ENCODE results near the gene FXYD7. TPM values are rescaled to one million over a fixed set of nuclear protein-coding genes. Genes with fewer than 3 reads are reported as not detected.

Gene FXYD7
- total RNA-seq, result not detected in 2 replicates

GRCh38 chr19:35143231-35143715, at the start of gene FXYD7:
Gene FXYD7, plus strand, starts transcription at chr19:35143255. Its CDS starts 79 bp downstream, at chr19:35143334.

GRCh38 chr19:35115177-35115951, 27.7 kb upstream of the FXYD7 start, which contains the start of gene FXYD3:
Gene FXYD3, plus strand, starts transcription at chr19:35115823. Its CDS starts 3,554 bp downstream, at chr19:35119377.

GRCh38 chr19:35134601-35135242, 8.3 kb upstream of the FXYD7 start, which contains the start of gene LGI4:
Gene LGI4, minus strand, starts transcription at chr19:35135059. Its CDS starts 379 bp downstream, at chr19:35134680.

GRCh38 chr19:35138305-35138892, 4.7 kb upstream of the FXYD7 start, which contains the start of gene FXYD1:
Gene FXYD1, plus strand, starts transcription at chr19:35138824. Its CDS starts 1,256 bp downstream, at chr19:35140080.

GRCh38 chr19:35154525-35155406, 11.7 kb downstream of the FXYD7 start, which contains the start of gene FXYD5:
Gene FXYD5, plus strand, starts transcription at chr19:35154735. Its CDS starts 816 bp downstream, at chr19:35155551.

Other genes starting within 250 kb of the FXYD7 start
- 2.8 and 3.5 TPM in 2 replicates for gene ZNF30, start 216.4 kb upstream of the FXYD7 start, total RNA-seq
- 9.3 and 11.1 TPM in 2 replicates for gene ZNF792, start 179.0 kb upstream of the FXYD7 start, total RNA-seq
- gene GRAMD1A, start 142.9 kb upstream of the FXYD7 start, total RNA-seq, result 45.6 and 49.5 TPM in 2 replicates
- 10.1 and 15.4 TPM in 2 replicates for gene SCN1B, start 112.8 kb upstream of the FXYD7 start, total RNA-seq
- gene HPN, start 101.5 kb upstream of the FXYD7 start, total RNA-seq, result not detected in 2 replicates
- not detected in 2 replicates for gene FXYD3, start 27.4 kb upstream of the FXYD7 start, total RNA-seq
- not detected in 2 replicates for gene LGI4, start 8.2 kb upstream of the FXYD7 start, total RNA-seq
- gene FXYD1, start 4.4 kb upstream of the FXYD7 start, total RNA-seq, result not detected in 2 replicates
- gene FXYD5, start 11.5 kb downstream of the FXYD7 start, total RNA-seq, result 257 and 258 TPM in 2 replicates
- gene FAM187B, start 85.5 kb downstream of the FXYD7 start, total RNA-seq, result not detected in 2 replicates
- 0.93 and 2.0 TPM in 2 replicates for gene LSR, start 105.7 kb downstream of the FXYD7 start, total RNA-seq
- 63.6 and 70.2 TPM in 2 replicates for gene USF2, start 125.7 kb downstream of the FXYD7 start, total RNA-seq
- not detected in 2 replicates for gene HAMP, start 139.3 kb downstream of the FXYD7 start, total RNA-seq
- gene MAG, start 148.9 kb downstream of the FXYD7 start, total RNA-seq, result not detected in 2 replicates
- 0.15 and 1.1 TPM in 2 replicates for gene CD22, start 185.9 kb downstream of the FXYD7 start, total RNA-seq
- not detected in 2 replicates for gene FFAR1, start 204.6 kb downstream of the FXYD7 start, total RNA-seq
- not detected in 2 replicates for gene FFAR3, start 215.2 kb downstream of the FXYD7 start, total RNA-seq
- not detected in 2 replicates for gene GPR42, start 227.8 kb downstream of the FXYD7 start, total RNA-seq

All from mammary microvascular endothelial cell (primary cell).